Vagina (tissue), 2 donors: Measurements from ENCODE around the gene MACROD2.

Source experiments
- CTCF ChIP-seq, 3 experiments: fragments of 450-650 bp in 2 of 3; fragments of 200-600 bp in 1 of 3; sonication (generic) in 1 of 3; IDR thresholded peaks; one replicate each; pipeline ENCODE4 v1.5.1; 2017 to 2019; ENCODE audit warnings: antibody characterized with exemption in 3 of 3, mild to moderate bottlenecking in 2 of 3, moderate library complexity in 2 of 3
- POLR2A ChIP-seq, 2 donors: fragments of 450-650 bp; IDR thresholded peaks; one replicate each; pipeline ENCODE4 v1.6.1; 2017; ENCODE audit warnings: antibody characterized with exemption in 2 of 2, mild to moderate bottlenecking in 2 of 2, moderate library complexity in 2 of 2

- no peak for TF ChIP-seq CTCF (IDR thresholded peaks at IDR 0.05)
- TF ChIP-seq POLR2A (IDR thresholded peaks at IDR 0.05) = no peak
Observed at GRCh38 chr20:14732996-14733395, 737.7 kb downstream of the MACROD2 start.
